Sigmoid colon (tissue), 7 donors: ENCODE measurements around the gene WNT5B. TPM values are rescaled to one million over a fixed set of nuclear protein-coding genes. Genes with fewer than 3 reads are reported as not detected.

Experiments
- DNase-seq: peaks from one replicate; pipeline ENCODE4 v3.0.0-alpha.2; 2019
- H3K27ac ChIP-seq, 4 donors: fragments of 200-600 bp; sonication (generic); one replicate each; pipeline ENCODE4 v1.5.1; 2016 to 2019; ENCODE audit warnings: mild to moderate bottlenecking in 1 of 4
- H3K27me3 ChIP-seq, 3 donors: fragments of 200-600 bp; sonication (generic); one replicate each; pipeline ENCODE4 v1.5.1; 2019; ENCODE audit warnings: mild to moderate bottlenecking in 1 of 3
- H3K36me3 ChIP-seq, 4 donors: fragments of 200-600 bp; sonication (generic); one replicate each; pipeline ENCODE4 v1.5.1; 2016 to 2019
- H3K4me1 ChIP-seq, 4 donors: fragments of 200-600 bp; sonication (generic); one replicate each; pipeline ENCODE4 v1.5.1; 2017 to 2019
- H3K4me3 ChIP-seq, 4 donors: fragments of 200-600 bp; sonication (generic); one replicate each; pipeline ENCODE4 v1.5.1; 2017 to 2019; ENCODE audit warnings: mild to moderate bottlenecking in 2 of 4, moderate library complexity in 1 of 4
- H3K9me3 ChIP-seq, 4 donors: fragments of 200-600 bp in 3 of 4; sonication (generic) in 3 of 4; one replicate each; pipeline versions ENCODE4 v1.5.1 to v1.6.1; 2013 to 2019
- CTCF ChIP-seq, 4 experiments: fragments of 450-650 bp in 3 of 4; fragments of 200-600 bp in 1 of 4; IDR thresholded peaks; one replicate each; pipeline ENCODE4 v1.5.1; 2016 to 2019; ENCODE audit warnings: antibody characterized with exemption in 4 of 4, mild to moderate bottlenecking in 3 of 4, moderate library complexity in 2 of 4
- EP300 ChIP-seq, 4 donors: sonication (generic); formaldehyde crosslinking; IDR thresholded peaks; one replicate each; pipeline ENCODE4 v1.6.1; 2017; ENCODE audit warnings: antibody characterized with exemption in 4 of 4
- POLR2A ChIP-seq, 2 donors: fragments of 450-650 bp; IDR thresholded peaks; one replicate each; pipeline ENCODE4 v1.6.1; 2016; ENCODE audit warnings: antibody characterized with exemption in 2 of 2, mild to moderate bottlenecking in 2 of 2, moderate library complexity in 2 of 2
- POLR2AphosphoS5 ChIP-seq, 4 donors: sonication (generic); formaldehyde crosslinking; IDR thresholded peaks; one replicate each; pipeline ENCODE4 v1.6.1; 2017; ENCODE audit warnings: antibody characterized with exemption in 4 of 4
- WGBS, 2 donors: extraction: QIAGEN DNeasy Blood & Tissue Kit; methylation state at CpG; one replicate each; pipeline ENCODE4 v1.1.7; 2013; 5-methylcytosine and 5-hydroxymethylcytosine counted together
- intact Hi-C: fragments of 100-400 bp; cut with DNase I; formaldehyde crosslinking; loops from one replicate; pipeline ENCODE4 v1.15.1; 2023
- polyA plus RNA-seq, 3 donors: library from polyadenylated mRNA; stranded (reverse); fragments of 200-250 nt; gene quantifications; one replicate each; pipeline ENCODE4 v1.2.3, GENCODE V29; 2013
- total RNA-seq, 4 donors: library from RNA; depleted of rRNA; stranded (reverse); fragments of >200 nt; gene quantifications; one replicate each; pipeline ENCODE4 v1.1.0, GENCODE V29; 2016
- donor health status: healthy with polysubstance abuse.
- donor health status: Bipolar disorder and iron deficiency.
- donor health status: healthy.

Gene WNT5B
- total and polyA plus RNA-seq, 7 donors: 0.69 to 72.3 (median 8.4) TPM

- H3K9me3 ChIP-seq: no peaks in the 10 kb centered on the region
- peak overlapping the region; percentile 81 to 95 (median 88) for H3K27ac ChIP-seq
- TF ChIP-seq EP300 (IDR thresholded peaks at IDR 0.05) (no peak), CTCF (IDR thresholded peaks at IDR 0.05) (peak; percentile 68 to 86 (median 80)), POLR2A (IDR thresholded peaks at IDR 0.05) (no peak), POLR2AphosphoS5 (IDR thresholded peaks at IDR 0.05) (peak in 2 of 4 donors; percentile 4 to 34)
- DNase-seq: peak; percentile 90
- intact Hi-C loops: no loop called here
- H3K27me3 ChIP-seq: no peaks in the 10 kb centered on the region
- 2% methylated on average over 22 of the region's 22 CpGs for WGBS, 2 donors
- H3K4me3 ChIP-seq: peak overlapping the region; percentile 27 to 51 (median 42)
- H3K4me1 ChIP-seq: peaks cover 0 to 39% (median 23%) of the 10 kb centered on the region in 4 donors
- H3K36me3 ChIP-seq: no peaks in the 10 kb centered on the region
Measured at GRCh38 chr12:1605129-1606020, 23.7 kb upstream of the WNT5B start.

GRCh38 chr12:1606021-1606622 lies 22.9 kb upstream of the WNT5B start:
- Histone ChIP-seq H3K36me3 (no peaks in the 10 kb centered on the region), H3K9me3 (no peaks in the 10 kb centered on the region), H3K4me3 (peak overlapping the region; percentile 27 to 51 (median 42)), H3K27ac (peak overlapping the region; percentile 81 to 95 (median 88)), H3K4me1 (peaks cover 0 to 39% (median 23%) of the 10 kb centered on the region in 4 donors), H3K27me3 (no peaks in the 10 kb centered on the region)
- intact Hi-C loops: no loop called here
- peak; percentile 97 for DNase-seq
- WGBS, 2 donors: 4 to 16% methylated on average over 12 of the region's 12 CpGs
- no peak for TF ChIP-seq EP300 (IDR thresholded peaks at IDR 0.05)
- TF ChIP-seq CTCF (IDR thresholded peaks at IDR 0.05): no peak
- TF ChIP-seq POLR2A (IDR thresholded peaks at IDR 0.05): peak; percentile 56 to 57
- TF ChIP-seq POLR2AphosphoS5 (IDR thresholded peaks at IDR 0.05): peak; percentile 45 to 84 (median 70)

- Histone ChIP-seq H3K36me3 (no peaks in the 10 kb centered on the region), H3K27me3 (no peaks in the 10 kb centered on the region), H3K27ac (peak overlapping the region; percentile 20 to 95 (median 44)), H3K9me3 (no peaks in the 10 kb centered on the region), H3K4me3 (no peak overlapping the region), H3K4me1 (peaks cover 0 to 50% (median 29%) of the 10 kb centered on the region in 4 donors)
- no peak for DNase-seq
- intact Hi-C loops: no loop called here
- no peak for TF ChIP-seq POLR2A (IDR thresholded peaks at IDR 0.05)
- no peak for TF ChIP-seq EP300 (IDR thresholded peaks at IDR 0.05)
- 88 to 90% methylated on average over 3 of the region's 3 CpGs for WGBS, 2 donors
Measured at GRCh38 chr12:1607940-1608712, 20.9 kb upstream of the WNT5B start.

GRCh38 chr12:1608713-1609119 lies 20.3 kb upstream of the WNT5B start:
- Histone ChIP-seq H3K27ac (peak overlapping the region; percentile 53 to 95 (median 58)), H3K36me3 (no peaks in the 10 kb centered on the region), H3K27me3 (no peaks in the 10 kb centered on the region), H3K9me3 (no peaks in the 10 kb centered on the region), H3K4me3 (no peak overlapping the region), H3K4me1 (peaks cover 0 to 50% (median 29%) of the 10 kb centered on the region in 4 donors)
- 35 to 46% methylated on average over 5 of the region's 5 CpGs for WGBS, 2 donors
- peak in 3 of 4 donors; percentile 18 to 32 (median 28) for TF ChIP-seq POLR2AphosphoS5 (IDR thresholded peaks at IDR 0.05)
- TF ChIP-seq CTCF (IDR thresholded peaks at IDR 0.05): no peak
- DNase-seq: no peak
- intact Hi-C loops: no loop called here
